GM13976 (cell line): ENCODE measurements around the gene PADI4.

Experiments used
- DNase-seq: peaks from one replicate; pipeline ENCODE4 v3.0.0; 2012; ENCODE audit warnings: low spot score
- in situ Hi-C: fragments of 300-500 bp; cut with MboI; formaldehyde crosslinking; loops from one replicate; pipeline ENCODE4 v1.12.0; 2022; ENCODE audit warnings: low sequenced_read_pairs, mixed read lengths, inconsistent platforms; ENCODE audit not compliant: unreplicated experiment
- TF ChIP-seq, protein P1 (sequence below): IDR thresholded peaks from 2 replicates; pipeline ENCODE4 v1.5.1; 2012; ENCODE audit warnings: borderline replicate concordance, mild to moderate bottlenecking; ENCODE audit not compliant: insufficient read depth; ENCODE audit errors: extremely low read depth, missing control alignments, control extremely low read depth

The PADI4 gene

DNA sequence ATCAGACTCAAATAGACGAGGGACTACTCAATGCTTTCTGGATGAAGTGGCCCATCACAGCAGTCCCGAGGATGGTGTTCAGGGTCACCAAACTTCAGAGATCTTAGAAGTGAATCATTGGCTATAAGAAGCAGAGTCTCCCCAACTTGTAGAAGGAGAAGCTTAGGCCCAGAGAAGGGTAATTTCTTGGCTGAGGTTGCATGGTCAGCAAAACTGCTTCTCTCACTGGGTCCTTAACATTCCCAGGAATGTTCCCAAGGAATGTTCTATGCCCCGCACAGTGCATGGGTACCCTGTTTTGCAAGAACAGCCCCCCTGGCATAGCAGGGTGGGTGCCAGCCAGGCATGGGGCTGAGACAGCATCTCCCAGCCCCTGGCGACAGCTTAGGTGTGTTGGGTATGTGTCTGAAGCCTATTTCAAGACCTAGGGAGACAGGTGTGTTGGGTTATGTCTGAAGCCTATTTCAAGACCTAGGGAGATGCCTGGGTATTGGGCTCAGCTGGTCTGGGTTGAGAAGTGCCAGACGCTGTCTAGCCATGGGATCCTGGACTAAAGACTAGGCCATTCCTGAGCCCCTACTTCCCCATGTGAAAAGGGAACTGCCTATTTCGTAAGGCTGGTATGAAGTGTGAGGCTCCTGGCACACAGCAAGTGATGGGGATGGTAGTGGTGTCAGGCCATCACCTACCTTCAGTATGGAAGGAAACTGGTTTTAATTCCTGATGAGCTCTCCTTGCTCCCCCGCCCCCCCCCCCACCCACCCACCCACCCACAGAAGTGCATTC lies 90.1 kb downstream of the PADI4 start:
- in situ Hi-C loops: no loop called here
- TF ChIP-seq, protein P1, sequence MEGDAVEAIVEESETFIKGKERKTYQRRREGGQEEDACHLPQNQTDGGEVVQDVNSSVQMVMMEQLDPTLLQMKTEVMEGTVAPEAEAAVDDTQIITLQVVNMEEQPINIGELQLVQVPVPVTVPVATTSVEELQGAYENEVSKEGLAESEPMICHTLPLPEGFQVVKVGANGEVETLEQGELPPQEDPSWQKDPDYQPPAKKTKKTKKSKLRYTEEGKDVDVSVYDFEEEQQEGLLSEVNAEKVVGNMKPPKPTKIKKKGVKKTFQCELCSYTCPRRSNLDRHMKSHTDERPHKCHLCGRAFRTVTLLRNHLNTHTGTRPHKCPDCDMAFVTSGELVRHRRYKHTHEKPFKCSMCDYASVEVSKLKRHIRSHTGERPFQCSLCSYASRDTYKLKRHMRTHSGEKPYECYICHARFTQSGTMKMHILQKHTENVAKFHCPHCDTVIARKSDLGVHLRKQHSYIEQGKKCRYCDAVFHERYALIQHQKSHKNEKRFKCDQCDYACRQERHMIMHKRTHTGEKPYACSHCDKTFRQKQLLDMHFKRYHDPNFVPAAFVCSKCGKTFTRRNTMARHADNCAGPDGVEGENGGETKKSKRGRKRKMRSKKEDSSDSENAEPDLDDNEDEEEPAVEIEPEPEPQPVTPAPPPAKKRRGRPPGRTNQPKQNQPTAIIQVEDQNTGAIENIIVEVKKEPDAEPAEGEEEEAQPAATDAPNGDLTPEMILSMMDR: no peak

DNA sequence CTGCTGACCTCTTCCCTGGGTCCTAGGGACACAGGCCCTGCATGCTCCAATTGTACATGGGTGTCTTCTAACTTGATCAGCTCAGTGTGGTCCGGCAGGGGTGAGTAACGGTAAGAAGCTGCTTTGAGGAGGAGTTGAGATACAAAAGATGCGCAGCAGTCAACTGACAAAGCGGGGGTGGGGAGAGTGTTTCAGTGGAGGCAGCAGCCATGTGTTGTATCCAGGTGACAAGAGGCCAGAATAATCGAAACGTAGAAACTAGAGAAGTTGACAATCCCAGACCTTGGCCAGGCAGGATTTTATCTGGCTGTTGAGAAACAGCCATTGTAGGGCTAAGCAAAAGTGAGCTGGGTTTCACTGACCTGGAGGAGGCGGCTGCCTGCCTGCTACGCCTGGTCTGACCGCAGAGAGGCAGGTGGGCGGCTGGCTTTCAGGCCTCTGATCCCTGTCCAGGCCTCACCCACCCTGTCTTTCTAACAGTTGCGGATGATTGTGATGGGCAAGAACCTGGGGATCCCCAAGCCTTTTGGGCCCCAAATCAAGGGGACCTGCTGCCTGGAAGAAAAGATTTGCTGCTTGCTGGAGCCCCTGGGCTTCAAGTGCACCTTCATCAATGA lies 92.8 kb downstream of the PADI4 start:
- TF ChIP-seq, protein P1: no peak
- in situ Hi-C loops: no loop called here
- peak; percentile 64 for DNase-seq

More for the DNA sequence above, 90.1 kb downstream of the PADI4 start:
- DNase-seq: no peak

DNA sequence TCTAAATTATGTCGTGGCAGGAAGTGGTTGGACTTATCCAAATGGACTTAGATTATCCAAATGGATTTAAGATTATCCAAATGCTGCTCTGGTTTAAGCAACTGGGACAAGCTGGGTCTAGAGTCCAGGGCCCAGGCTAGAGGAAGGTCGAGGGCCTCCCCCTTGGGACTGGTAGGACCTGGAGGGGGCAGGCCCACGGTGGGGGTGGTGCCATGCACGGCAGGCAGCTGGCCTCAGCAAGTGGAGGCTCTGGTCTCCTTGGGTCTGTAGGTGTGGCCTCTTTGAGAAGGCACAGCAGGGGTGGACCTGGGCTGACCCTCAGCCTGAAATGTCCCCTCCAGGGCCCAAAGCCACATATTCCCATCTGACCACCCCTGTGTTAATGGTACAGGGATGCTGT lies 93.8 kb downstream of the PADI4 start:
- TF ChIP-seq, protein P1: no peak
- in situ Hi-C loops: no loop called here
- DNase-seq: no peak

GRCh38 chr1:17403081-17403480 lies 95.1 kb downstream of the PADI4 start:
- TF ChIP-seq, protein P1: no peak
- in situ Hi-C loops: no loop called here
- DNase-seq: peak; percentile 31

DNA sequence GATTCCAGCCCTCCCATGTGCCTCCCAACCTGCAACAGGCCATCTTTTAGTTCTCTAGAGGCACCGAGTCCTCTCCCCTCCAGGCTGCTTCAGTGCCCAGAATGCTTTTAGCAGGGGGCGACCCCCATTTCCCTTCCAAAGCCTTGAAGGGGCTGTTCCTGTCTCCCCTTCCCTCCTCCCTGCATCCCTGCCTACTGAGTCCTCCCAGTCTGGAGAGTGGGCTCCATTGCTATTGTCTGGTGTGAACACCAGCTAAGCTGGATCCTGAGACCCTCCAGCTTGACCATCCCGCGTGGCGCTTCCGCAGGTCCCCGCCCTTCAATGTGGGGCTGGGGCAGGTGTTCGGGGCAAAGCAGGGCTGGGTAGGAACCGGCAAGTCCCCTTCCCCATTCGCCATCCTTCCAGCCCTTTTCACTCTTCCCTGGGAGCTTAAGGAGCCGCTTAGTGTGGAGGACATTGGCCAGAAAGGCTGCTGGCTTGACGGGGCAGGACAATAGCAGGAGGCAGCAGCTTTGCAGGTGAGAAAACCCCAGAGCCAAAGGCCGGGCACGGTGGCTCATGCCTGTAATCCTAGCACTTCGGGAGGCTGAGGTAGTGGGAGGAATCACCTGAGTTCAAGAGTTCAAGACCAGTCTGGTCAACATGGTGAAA lies 96.2 kb downstream of the PADI4 start:
- no peak for DNase-seq
- in situ Hi-C loops: no loop called here
- TF ChIP-seq, protein P1: no peak

GRCh38 chr1:17404820-17405219 lies 96.8 kb downstream of the PADI4 start:
- DNase-seq: peak; percentile 32
- TF ChIP-seq, protein P1: no peak
- in situ Hi-C loops: no loop called here
